Astrocyte (in vitro differentiated cells and primary cell): ENCODE results near the gene GPBAR1. TPM values are rescaled to one million over a fixed set of nuclear protein-coding genes. Genes with fewer than 3 reads are reported as not detected.
A peak's percentile ranks its signal among the peaks of the same experiment; 100 is the strongest.

ENCODE experiments used
- DNase-seq: peaks from one replicate; pipeline ENCODE4 v3.0.0-alpha.2; 2010; ENCODE audit warnings: low read depth
- FAIRE-seq: peaks from 2 replicates; lab custom pipeline; 2011; peaks lifted over from hg19 to GRCh38; lab: Jason Lieb, UNC
- H2AFZ ChIP-seq: 2 replicates; pipeline ENCODE4 v1.6.0; 2012; ENCODE audit warnings: low read depth, low read length, inconsistent platforms
- H3K27ac ChIP-seq: 2 replicates; pipeline ENCODE4 v1.5.1; 2011; ENCODE audit warnings: low read depth, low read length, inconsistent platforms
- H3K27me3 ChIP-seq: 2 replicates; pipeline ENCODE4 v1.6.0; 2011; ENCODE audit warnings: low read length, inconsistent platforms; ENCODE audit not compliant: insufficient read depth
- H3K36me3 ChIP-seq: 2 replicates; pipeline ENCODE4 v1.5.1; 2011; ENCODE audit warnings: low read length, inconsistent platforms; ENCODE audit not compliant: insufficient read depth
- H3K4me1 ChIP-seq: 2 replicates; pipeline ENCODE4 v1.5.1; 2011; ENCODE audit warnings: low read length, inconsistent platforms; ENCODE audit not compliant: insufficient read depth
- H3K4me2 ChIP-seq: 2 replicates; pipeline ENCODE4 v1.6.0; 2012; ENCODE audit warnings: low read length, inconsistent platforms
- H3K4me3 ChIP-seq: 2 replicates; pipeline ENCODE4 v1.5.1; 2011; ENCODE audit warnings: low read depth, mild to moderate bottlenecking, low read length, inconsistent platforms; ENCODE audit not compliant: insufficient read depth
- H3K79me2 ChIP-seq: 2 replicates; pipeline ENCODE4 v1.6.0; 2012; ENCODE audit warnings: mild to moderate bottlenecking, low read length, inconsistent platforms; ENCODE audit not compliant: insufficient read depth
- H3K9ac ChIP-seq: 2 replicates; pipeline ENCODE4 v1.6.0; 2012; ENCODE audit warnings: mild to moderate bottlenecking, low read length, inconsistent platforms
- H3K9me3 ChIP-seq: 2 replicates; pipeline ENCODE4 v1.5.1; 2012; ENCODE audit warnings: low read depth, mild to moderate bottlenecking, low read length, inconsistent platforms; ENCODE audit not compliant: insufficient read depth
- H4K20me1 ChIP-seq: 2 replicates; pipeline ENCODE4 v1.6.0; 2012; ENCODE audit warnings: low read length, inconsistent platforms; ENCODE audit not compliant: insufficient read depth
- H3K27ac Mint-ChIP-seq: one replicate; pipeline ENCODE4 v1.8.0; 2021; ENCODE audit warnings: mild to moderate bottlenecking, mixed read lengths; ENCODE audit not compliant: unreplicated experiment
- H3K27me3 Mint-ChIP-seq: one replicate; pipeline ENCODE4 v1.8.0; 2021; ENCODE audit warnings: low read depth, mixed read lengths; ENCODE audit not compliant: unreplicated experiment
- H3K36me3 Mint-ChIP-seq: one replicate; pipeline ENCODE4 v1.8.0; 2021; ENCODE audit warnings: low read depth, mixed read lengths; ENCODE audit not compliant: unreplicated experiment
- H3K4me1 Mint-ChIP-seq: one replicate; pipeline ENCODE4 v1.8.0; 2021; ENCODE audit warnings: low read depth, mixed read lengths; ENCODE audit not compliant: unreplicated experiment
- H3K4me3 Mint-ChIP-seq: one replicate; pipeline ENCODE4 v1.8.0; 2021; ENCODE audit warnings: mild to moderate bottlenecking, moderate library complexity, mixed read lengths; ENCODE audit not compliant: unreplicated experiment
- H3K9me3 Mint-ChIP-seq: one replicate; pipeline ENCODE4 v1.8.0; 2021; ENCODE audit warnings: mild to moderate bottlenecking, mixed read lengths; ENCODE audit not compliant: unreplicated experiment
- EZH2 ChIP-seq: IDR thresholded peaks from 2 replicates; pipeline ENCODE4 v1.6.1; 2012; ENCODE audit warnings: mild to moderate bottlenecking, low read length, inconsistent platforms; ENCODE audit not compliant: insufficient read depth
- total RNA-seq: library from RNA; stranded (reverse); gene quantifications from 2 replicates; pipeline ENCODE4 v1.2.1, GENCODE V29; 2021
- TF ChIP-seq, protein P1 (sequence below): IDR thresholded peaks from 2 replicates; pipeline ENCODE4 v1.5.1; 2011; ENCODE audit warnings: low read depth, mild to moderate bottlenecking, inconsistent platforms, low read length, moderate library complexity; ENCODE audit not compliant: insufficient read depth

GPBAR1 gene
- total RNA-seq, 1 donor from 2014 or later: 0.70 TPM

DNA sequence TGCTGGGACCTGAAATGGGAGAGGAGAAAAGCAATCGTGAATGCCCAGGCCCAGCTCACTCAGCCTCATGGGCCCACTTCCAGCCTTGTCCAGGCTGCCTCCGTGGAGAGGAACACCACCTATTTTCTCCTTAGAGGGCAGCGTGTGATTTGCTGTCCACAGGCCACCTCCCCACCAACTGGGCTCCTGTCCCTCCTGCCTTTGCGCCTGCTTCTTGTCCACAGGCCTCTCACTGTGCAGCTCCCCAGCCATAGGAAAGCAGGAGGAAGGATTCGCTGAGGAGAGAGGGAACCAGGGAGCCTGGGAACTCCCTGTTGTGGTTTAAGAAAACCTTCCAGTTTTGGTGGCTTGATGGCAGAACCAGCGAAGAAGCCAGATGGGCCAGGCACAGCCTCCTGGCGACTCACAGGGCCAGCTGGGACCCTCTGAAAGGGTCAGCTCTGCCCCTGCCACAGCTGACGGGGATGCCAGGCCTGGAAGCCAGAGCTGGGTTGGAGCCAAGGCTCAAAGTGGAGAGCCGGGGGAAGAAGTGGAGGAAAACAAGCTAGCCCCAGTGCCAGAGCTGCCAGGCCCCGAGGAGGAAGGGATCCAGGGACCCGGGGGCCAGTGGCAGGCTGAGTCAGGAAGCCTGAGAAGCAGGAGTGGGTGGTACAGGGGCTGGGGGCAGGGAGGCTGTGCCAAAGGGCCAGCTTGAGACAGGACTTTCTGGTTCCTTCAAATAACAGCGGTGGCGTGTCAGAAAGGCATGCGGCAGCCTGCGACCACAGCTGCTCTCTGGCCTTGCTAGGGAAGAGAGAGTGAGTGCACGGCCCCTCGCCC, 21.6 kb downstream of the GPBAR1 start:
- peak overlapping the region; percentile 5 for H2AFZ ChIP-seq
- H3K27me3 Mint-ChIP-seq: no peaks in the 10 kb centered on the region
- H3K9ac ChIP-seq: peak overlapping the region; percentile 83
- peak overlapping the region; percentile 81 for H3K27ac Mint-ChIP-seq
- no peak overlapping the region for H3K4me3 ChIP-seq
- no peaks in the 10 kb centered on the region for H3K27me3 ChIP-seq
- peaks cover 53% of the 10 kb centered on the region for H3K4me1 ChIP-seq
- peaks cover 23% of the 10 kb centered on the region for H4K20me1 ChIP-seq
- peak overlapping the region; percentile 75 for H3K4me2 ChIP-seq
- FAIRE-seq: no peak
- TF ChIP-seq EZH2: no peak
- TF ChIP-seq, protein P1, sequence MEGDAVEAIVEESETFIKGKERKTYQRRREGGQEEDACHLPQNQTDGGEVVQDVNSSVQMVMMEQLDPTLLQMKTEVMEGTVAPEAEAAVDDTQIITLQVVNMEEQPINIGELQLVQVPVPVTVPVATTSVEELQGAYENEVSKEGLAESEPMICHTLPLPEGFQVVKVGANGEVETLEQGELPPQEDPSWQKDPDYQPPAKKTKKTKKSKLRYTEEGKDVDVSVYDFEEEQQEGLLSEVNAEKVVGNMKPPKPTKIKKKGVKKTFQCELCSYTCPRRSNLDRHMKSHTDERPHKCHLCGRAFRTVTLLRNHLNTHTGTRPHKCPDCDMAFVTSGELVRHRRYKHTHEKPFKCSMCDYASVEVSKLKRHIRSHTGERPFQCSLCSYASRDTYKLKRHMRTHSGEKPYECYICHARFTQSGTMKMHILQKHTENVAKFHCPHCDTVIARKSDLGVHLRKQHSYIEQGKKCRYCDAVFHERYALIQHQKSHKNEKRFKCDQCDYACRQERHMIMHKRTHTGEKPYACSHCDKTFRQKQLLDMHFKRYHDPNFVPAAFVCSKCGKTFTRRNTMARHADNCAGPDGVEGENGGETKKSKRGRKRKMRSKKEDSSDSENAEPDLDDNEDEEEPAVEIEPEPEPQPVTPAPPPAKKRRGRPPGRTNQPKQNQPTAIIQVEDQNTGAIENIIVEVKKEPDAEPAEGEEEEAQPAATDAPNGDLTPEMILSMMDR: no peak
- H3K4me1 Mint-ChIP-seq: peaks cover 41% of the 10 kb centered on the region
- peaks cover 46% of the 10 kb centered on the region for H3K79me2 ChIP-seq
- peaks cover 18% of the 10 kb centered on the region for H3K36me3 ChIP-seq
- no peaks in the 10 kb centered on the region for H3K9me3 Mint-ChIP-seq
- peaks cover 8% of the 10 kb centered on the region for H3K36me3 Mint-ChIP-seq
- no peak overlapping the region for H3K4me3 Mint-ChIP-seq
- no peaks in the 10 kb centered on the region for H3K9me3 ChIP-seq
- DNase-seq: peak; percentile 64
- peak overlapping the region; percentile 87 for H3K27ac ChIP-seq

DNA sequence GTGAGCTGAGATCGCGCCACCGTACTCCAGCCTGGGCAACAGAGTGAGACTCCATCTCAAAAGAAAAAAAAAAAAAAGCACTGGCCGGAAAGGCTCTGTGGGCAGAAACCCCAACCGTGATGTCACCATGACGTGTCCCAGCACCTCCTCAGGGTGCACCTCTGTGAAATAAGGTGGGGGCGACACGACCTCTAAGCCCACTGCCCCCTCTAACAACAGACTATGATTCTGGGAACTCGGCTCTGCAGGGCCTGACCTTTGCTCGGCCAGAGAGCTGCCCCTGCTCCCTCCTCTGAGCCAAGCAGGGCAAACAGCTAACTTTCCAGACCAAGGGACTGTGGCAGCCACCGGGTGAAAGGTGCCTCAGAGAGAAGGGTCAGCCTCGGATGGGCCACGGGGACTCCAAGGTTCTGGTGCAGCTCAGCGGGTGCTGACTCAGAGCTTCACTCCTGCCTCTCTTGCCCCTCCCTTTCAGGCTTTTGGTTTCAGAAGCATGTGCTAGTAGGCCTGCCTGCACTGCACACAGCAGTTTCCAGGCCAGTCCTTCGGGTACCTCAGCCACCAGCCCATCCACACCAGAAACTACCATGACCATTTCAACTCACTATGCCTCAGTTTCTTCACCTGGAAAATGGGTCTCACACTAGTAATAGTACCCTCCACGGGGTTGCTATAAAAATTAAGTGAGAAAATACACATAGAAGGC, 23.4 kb downstream of the GPBAR1 start:
- Histone ChIP-seq H2AFZ (no peak overlapping the region), H3K27ac (peak overlapping the region; percentile 10), H4K20me1 (peaks cover 23% of the 10 kb centered on the region), H3K27me3 (no peaks in the 10 kb centered on the region), H3K79me2 (peaks cover 62% of the 10 kb centered on the region), H3K9me3 (no peaks in the 10 kb centered on the region), H3K9ac (peak overlapping the region; percentile 28), H3K36me3 (peaks cover 8% of the 10 kb centered on the region), H3K4me2 (peak overlapping the region; percentile 48), H3K4me3 (no peak overlapping the region), H3K4me1 (peaks cover 57% of the 10 kb centered on the region)
- peaks cover 41% of the 10 kb centered on the region for H3K4me1 Mint-ChIP-seq
- TF ChIP-seq, protein P1: no peak
- no peak for TF ChIP-seq EZH2
- H3K9me3 Mint-ChIP-seq: no peaks in the 10 kb centered on the region
- H3K27me3 Mint-ChIP-seq: no peaks in the 10 kb centered on the region
- FAIRE-seq (no peak), DNase-seq (peak; percentile 76)
- H3K27ac Mint-ChIP-seq: peak overlapping the region; percentile 34
- H3K4me3 Mint-ChIP-seq: peak overlapping the region; percentile 40
- H3K36me3 Mint-ChIP-seq: peaks cover 5% of the 10 kb centered on the region
